ENCODE measurements around the gene SLC10A6.
A peak's percentile ranks its signal among the peaks of the same experiment; 100 is the strongest.

SLC10A6 gene

GRCh38 chr4:86848732-86849619 lies at the start of gene SLC10A6:
Gene SLC10A6 (minus strand): TSS chr4:86849384. CDS start chr4:86849115, 269 bp downstream.
- no peaks in the 10 kb centered on the region for H3K36me3 Mint-ChIP-seq (ENCODE audit: low read depth)
- peak within 1 kb of the TSS; percentile 55 for H3K27ac Mint-ChIP-seq
- H3K4me1 Mint-ChIP-seq: peaks cover 14% of the 10 kb centered on the region
- DNase-seq: no peak
- no peak within 1 kb of the TSS for H3K4me3 Mint-ChIP-seq
- TF ChIP-seq, protein P1, sequence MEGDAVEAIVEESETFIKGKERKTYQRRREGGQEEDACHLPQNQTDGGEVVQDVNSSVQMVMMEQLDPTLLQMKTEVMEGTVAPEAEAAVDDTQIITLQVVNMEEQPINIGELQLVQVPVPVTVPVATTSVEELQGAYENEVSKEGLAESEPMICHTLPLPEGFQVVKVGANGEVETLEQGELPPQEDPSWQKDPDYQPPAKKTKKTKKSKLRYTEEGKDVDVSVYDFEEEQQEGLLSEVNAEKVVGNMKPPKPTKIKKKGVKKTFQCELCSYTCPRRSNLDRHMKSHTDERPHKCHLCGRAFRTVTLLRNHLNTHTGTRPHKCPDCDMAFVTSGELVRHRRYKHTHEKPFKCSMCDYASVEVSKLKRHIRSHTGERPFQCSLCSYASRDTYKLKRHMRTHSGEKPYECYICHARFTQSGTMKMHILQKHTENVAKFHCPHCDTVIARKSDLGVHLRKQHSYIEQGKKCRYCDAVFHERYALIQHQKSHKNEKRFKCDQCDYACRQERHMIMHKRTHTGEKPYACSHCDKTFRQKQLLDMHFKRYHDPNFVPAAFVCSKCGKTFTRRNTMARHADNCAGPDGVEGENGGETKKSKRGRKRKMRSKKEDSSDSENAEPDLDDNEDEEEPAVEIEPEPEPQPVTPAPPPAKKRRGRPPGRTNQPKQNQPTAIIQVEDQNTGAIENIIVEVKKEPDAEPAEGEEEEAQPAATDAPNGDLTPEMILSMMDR (IDR thresholded peaks at IDR 0.05): no peak
- no peaks in the 10 kb centered on the region for H3K9me3 Mint-ChIP-seq
- peaks cover 8% of the 10 kb centered on the region for H3K27me3 Mint-ChIP-seq (ENCODE audit: low read depth, poor library complexity)

- no peak overlapping the region for H3K27ac Mint-ChIP-seq
- DNase-seq: no peak
- no peak overlapping the region for H3K4me3 Mint-ChIP-seq
- no peaks in the 10 kb centered on the region for H3K4me1 Mint-ChIP-seq
- H3K36me3 Mint-ChIP-seq (ENCODE audit: low read depth): peaks cover 10% of the 10 kb centered on the region
- peaks cover 8% of the 10 kb centered on the region for H3K9me3 Mint-ChIP-seq
- TF ChIP-seq, protein P1 (IDR thresholded peaks at IDR 0.05): no peak
- peaks cover 4% of the 10 kb centered on the region for H3K27me3 Mint-ChIP-seq (ENCODE audit: low read depth, poor library complexity)
Observed at GRCh38 chr4:86898562-86898961, 49.4 kb upstream of the SLC10A6 start.

DNA sequence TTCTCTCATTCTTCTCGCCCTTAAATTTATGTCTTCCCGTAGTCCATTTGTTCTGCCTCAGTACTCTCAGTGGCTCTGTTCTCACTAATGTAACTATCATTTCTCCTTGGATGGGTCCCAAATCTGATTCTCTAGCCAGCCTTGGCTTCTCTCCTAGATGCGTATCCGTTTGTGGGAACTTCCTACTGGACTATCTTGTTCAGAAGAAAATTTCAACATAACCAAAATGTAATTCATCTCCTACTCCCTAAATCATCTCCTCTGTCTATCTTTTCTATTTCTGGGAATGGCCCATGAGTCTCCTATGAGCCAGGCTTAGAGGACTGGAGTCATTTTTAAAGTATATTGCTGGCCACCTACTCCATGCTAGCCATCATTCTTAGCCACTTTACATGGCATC lies 47.4 kb upstream of the SLC10A6 start:
- peaks cover 10% of the 10 kb centered on the region for H3K4me1 Mint-ChIP-seq
- peaks cover 7% of the 10 kb centered on the region for H3K27me3 Mint-ChIP-seq (ENCODE audit: low read depth, poor library complexity)
- peaks cover 2% of the 10 kb centered on the region for H3K36me3 Mint-ChIP-seq (ENCODE audit: low read depth)
- TF ChIP-seq, protein P1 (IDR thresholded peaks at IDR 0.05): no peak
- H3K27ac Mint-ChIP-seq: no peak overlapping the region
- H3K9me3 Mint-ChIP-seq: no peaks in the 10 kb centered on the region
- DNase-seq: no peak
- no peak overlapping the region for H3K4me3 Mint-ChIP-seq

DNA sequence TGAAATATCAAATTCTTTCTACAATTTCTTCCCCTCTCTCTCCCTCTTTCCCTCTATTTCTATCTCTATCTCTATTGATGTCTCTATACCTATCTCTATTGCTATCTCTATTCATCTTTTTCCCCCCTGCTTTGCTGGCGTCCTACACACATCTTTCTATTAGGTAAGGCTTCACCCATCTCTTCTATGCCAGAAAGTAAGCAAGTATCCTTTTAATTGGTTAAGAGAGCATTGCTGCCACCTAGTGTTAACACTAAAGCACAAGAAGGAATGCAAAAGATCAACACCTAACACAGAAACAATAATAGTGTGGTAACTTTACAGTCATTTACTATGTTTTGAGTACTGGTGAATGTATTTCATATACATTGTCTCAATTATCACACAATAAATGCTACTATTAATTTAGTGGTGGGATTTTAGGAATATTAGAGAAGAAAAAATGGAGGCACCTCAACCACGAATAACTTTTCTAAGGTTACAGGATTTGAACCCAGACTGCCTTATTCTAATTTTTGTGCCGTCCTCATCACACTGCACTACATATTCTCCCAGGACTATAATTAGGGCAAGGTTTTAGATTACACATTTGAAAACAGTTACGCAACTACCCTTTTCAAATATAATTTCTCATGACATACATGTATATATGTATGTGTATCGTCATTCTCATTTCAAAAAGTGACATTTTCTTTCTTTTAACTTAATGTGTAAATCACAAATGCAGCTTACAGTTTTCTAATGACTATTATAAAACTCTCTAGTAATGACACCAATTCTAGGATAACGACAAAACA lies 46.7 kb upstream of the SLC10A6 start:
- H3K4me3 Mint-ChIP-seq: no peak overlapping the region
- no peak overlapping the region for H3K27ac Mint-ChIP-seq
- peaks cover 17% of the 10 kb centered on the region for H3K4me1 Mint-ChIP-seq
- TF ChIP-seq, protein P1 (IDR thresholded peaks at IDR 0.05): peak; percentile 83
- peaks cover 7% of the 10 kb centered on the region for H3K27me3 Mint-ChIP-seq (ENCODE audit: low read depth, poor library complexity)
- peak; percentile 28 for DNase-seq
- H3K36me3 Mint-ChIP-seq (ENCODE audit: low read depth): no peaks in the 10 kb centered on the region
- H3K9me3 Mint-ChIP-seq: no peaks in the 10 kb centered on the region

- peaks cover 7% of the 10 kb centered on the region for H3K27me3 Mint-ChIP-seq (ENCODE audit: low read depth, poor library complexity)
- no peak overlapping the region for H3K27ac Mint-ChIP-seq
- DNase-seq: no peak
- H3K4me1 Mint-ChIP-seq: peaks cover 21% of the 10 kb centered on the region
- no peaks in the 10 kb centered on the region for H3K9me3 Mint-ChIP-seq
- no peak overlapping the region for H3K4me3 Mint-ChIP-seq
- TF ChIP-seq, protein P1 (IDR thresholded peaks at IDR 0.05): no peak
- H3K36me3 Mint-ChIP-seq (ENCODE audit: low read depth): no peaks in the 10 kb centered on the region
Observed at GRCh38 chr4:86894455-86894854, 45.3 kb upstream of the SLC10A6 start.

Data from nephron progenitor cell (in vitro differentiated cells).